Endothelial cell of umbilical vein (primary cell): ENCODE results near the gene SMARCD1. TPM values are rescaled to one million over a fixed set of nuclear protein-coding genes. Genes with fewer than 3 reads are reported as not detected.

Experiments used
- BruUV-seq: library from RNA; stranded (reverse); fragments of 400-500 nt; replicated peaks from 2 replicates; lab custom pipeline; 2021; lab: Mats Ljungman, UMichigan
- CTCF ChIA-PET: fragments of 300-600, 350-600 bp; sonication (Branson Sonifier 250); formaldehyde crosslinking; loops from one replicate; lab custom pipeline; 2021; ENCODE audit warnings: antibody characterized with exemption, inconsistent platforms; lab: Charles Lee
- POLR2A ChIA-PET: fragments of 300-600, 350-600 bp; sonication (Branson Sonifier 250); formaldehyde crosslinking; loops from one replicate; lab custom pipeline; 2021; ENCODE audit warnings: antibody characterized with exemption, inconsistent platforms; lab: Charles Lee
- DNase-seq: peaks from one replicate; pipeline ENCODE4 v3.0.0-alpha.2; 2011; ENCODE audit warnings: low read depth, low spot score
- FAIRE-seq: peaks from 2 replicates; lab custom pipeline; 2011; peaks lifted over from hg19 to GRCh38; lab: Jason Lieb, UNC
- H2AFZ ChIP-seq: 2 replicates; pipeline ENCODE4 v1.6.0; 2012; ENCODE audit warnings: low read depth, low read length, control low read depth, inconsistent platforms
- H3K27ac ChIP-seq: 2 replicates; pipeline ENCODE4 v1.5.1; 2011; ENCODE audit warnings: low read depth, mild to moderate bottlenecking, control low read depth, low read length, moderate library complexity; ENCODE audit not compliant: insufficient read depth
- H3K27me3 ChIP-seq, 2 experiments: 2 replicates each; pipeline versions ENCODE4 v1.6.0 to v1.6.1; 2011; ENCODE audit warnings: low read length in 2 of 2, mixed read lengths in 1 of 2; ENCODE audit not compliant: control insufficient read depth in 2 of 2, insufficient read depth in 2 of 2
- H3K36me3 ChIP-seq, 2 experiments: 2 replicates in 1 of 2; 3 replicates in 1 of 2; pipeline ENCODE4 v1.5.1; 2011; ENCODE audit warnings: low read length in 2 of 2, mild to moderate bottlenecking in 1 of 2, moderate library complexity in 1 of 2; ENCODE audit not compliant: control insufficient read depth in 2 of 2, insufficient read depth in 2 of 2; ENCODE audit errors: extremely low read depth in 1 of 2
- H3K4me1 ChIP-seq: 3 replicates; pipeline ENCODE4 v1.5.1; 2011; ENCODE audit warnings: mild to moderate bottlenecking, low read length; ENCODE audit not compliant: control insufficient read depth, insufficient read depth; ENCODE audit errors: extremely low read depth
- H3K4me2 ChIP-seq: 2 replicates; pipeline ENCODE4 v1.6.1; 2011; ENCODE audit warnings: low read length, control low read depth, mixed read lengths; ENCODE audit not compliant: insufficient read depth
- H3K4me3 ChIP-seq, 3 experiments: fragments of 200-600 bp in 1 of 3; sonication (generic), shearing (Covaris generic) in 1 of 3; replicated peaks in 1 of 3; 2 replicates each; pipeline ENCODE4 v1.5.1; 2011 to 2016; ENCODE audit warnings: control low read depth in 3 of 3, low read length in 3 of 3, mild to moderate bottlenecking in 2 of 3, inconsistent platforms in 1 of 3, low read depth in 1 of 3, moderate library complexity in 1 of 3; ENCODE audit not compliant: insufficient read depth in 1 of 3
- H3K79me2 ChIP-seq: 2 replicates; pipeline ENCODE4 v1.6.0; 2012; ENCODE audit warnings: low read length, inconsistent platforms; ENCODE audit not compliant: control insufficient read depth, insufficient read depth
- H3K9ac ChIP-seq: replicated peaks from 2 replicates; pipeline ENCODE3; 2011; ENCODE audit warnings: low read length, control low read depth; ENCODE audit not compliant: insufficient read depth; ENCODE audit errors: extremely low read depth
- H3K9me1 ChIP-seq: replicated peaks from 3 replicates; pipeline ENCODE4 v1.6.0; 2011; ENCODE audit warnings: mild to moderate bottlenecking, low read length; ENCODE audit not compliant: control insufficient read depth, insufficient read depth; ENCODE audit errors: extremely low read depth
- H3K9me3 ChIP-seq: replicated peaks from 2 replicates; pipeline ENCODE4 v1.5.1; 2012; ENCODE audit warnings: low read length, inconsistent platforms; ENCODE audit not compliant: control insufficient read depth, insufficient read depth
- H4K20me1 ChIP-seq: replicated peaks from 2 replicates; pipeline ENCODE3; 2011; ENCODE audit warnings: mild to moderate bottlenecking, low read length; ENCODE audit not compliant: control insufficient read depth, insufficient read depth; ENCODE audit errors: extremely low read depth
- EZH2 ChIP-seq: IDR thresholded peaks from 2 replicates; pipeline ENCODE4 v1.6.1; 2012; ENCODE audit warnings: borderline replicate concordance, low read depth, mild to moderate bottlenecking, moderate library complexity, low read length, inconsistent platforms; ENCODE audit not compliant: severe bottlenecking
- FOS ChIP-seq: IDR thresholded peaks from 2 replicates; pipeline ENCODE4 v1.6.1; 2011; ENCODE audit warnings: mild to moderate bottlenecking, low read length, moderate library complexity, borderline replicate concordance; ENCODE audit not compliant: insufficient read depth
- GATA2 ChIP-seq: IDR thresholded peaks from 2 replicates; pipeline ENCODE4 v1.7.0; 2011; ENCODE audit warnings: low read depth, mild to moderate bottlenecking, moderate library complexity, mixed read lengths, low read length; ENCODE audit not compliant: insufficient read length, insufficient read depth
- JUN ChIP-seq: IDR thresholded peaks from 2 replicates; pipeline ENCODE4 v1.6.1; 2011; ENCODE audit warnings: borderline replicate concordance, low read depth; ENCODE audit not compliant: insufficient read length, insufficient read depth
- MYC ChIP-seq: IDR thresholded peaks from one replicate; pipeline ENCODE4 v1.6.1; 2011; ENCODE audit warnings: mild to moderate bottlenecking, low read depth, low read length
- POLR2A ChIP-seq: IDR thresholded peaks from 2 replicates; pipeline ENCODE4 v1.6.1; 2012; ENCODE audit warnings: low read depth, mild to moderate bottlenecking, control low read depth, low read length
- POLR2AphosphoS5 ChIP-seq: IDR thresholded peaks from 2 replicates; pipeline ENCODE4 v1.6.1; 2012; ENCODE audit warnings: low read depth, mild to moderate bottlenecking, control low read depth, low read length, moderate library complexity; ENCODE audit not compliant: insufficient read depth
- dilution Hi-C: fragments of 300-500 bp; cut with MboI; formaldehyde crosslinking; loops from one replicate; pipeline ENCODE4 v1.15.0; 2019; ENCODE audit warnings: low sequenced_read_pairs; ENCODE audit not compliant: extremely low pct_ligation_motif_present
- intact Hi-C: fragments of 100-400 bp; cut with micrococcal nuclease; formaldehyde crosslinking; loops from one replicate; pipeline ENCODE4 v1.10.0; 2022
- polyA plus RNA-seq, 4 experiments: library from polyadenylated mRNA; depleted of rRNA in 3 of 4; stranded (reverse) in 3 of 4; unstranded in 1 of 4; fragments of >200 nt; gene quantifications; 2 replicates each; pipeline versions ENCODE4 v1.2.1 to v1.2.3, GENCODE V29; 2011 to 2012; ENCODE audit warnings: missing spikeins in 1 of 4
- total RNA-seq: library from RNA; stranded (reverse); gene quantifications from 2 replicates; pipeline ENCODE4 v1.2.3, GENCODE V29; 2021
- TF ChIP-seq, protein P1 (sequence below), 2 donors: IDR thresholded peaks; 1 replicate in 1 of 2; 2 replicates in 1 of 2; pipeline ENCODE4 v1.5.1; 2011; ENCODE audit warnings: low read length in 2 of 2, mild to moderate bottlenecking in 2 of 2, moderate library complexity in 2 of 2, control low read depth in 1 of 2, inconsistent platforms in 1 of 2, low read depth in 1 of 2; ENCODE audit not compliant: insufficient read depth in 1 of 2; ENCODE audit errors: extremely low read depth in 1 of 2
- TF ChIP-seq, protein P2 (sequence below): IDR thresholded peaks from 2 replicates; pipeline ENCODE4 v1.6.1; 2011; ENCODE audit not compliant: insufficient read depth, insufficient read length

The SMARCD1 gene
- total and polyA plus RNA-seq, 2 donors (not counting 3 experiments of a cell fraction or from before 2014, with no cell fraction given), result 86.6 to 94.2 TPM

- ChIA-PET CTCF (interaction anchor here (0.6 to 5.6 kb wide), 15 partner anchors 9 to 227 kb away, joined by 3 to 89 read pairs (median 8); partner anchors contain the start of genes CERS5, COX14 and GPD1), POLR2A (no interaction called here)
- Histone ChIP-seq H3K9me3 (no peaks in the 10 kb centered on the region), H3K4me2 (peak overlapping the region; percentile 56), H3K27me3 (no peaks in the 10 kb centered on the region), H3K4me1 (peaks cover 35% of the 10 kb centered on the region), H4K20me1 (no peaks in the 10 kb centered on the region), H3K27ac (peak overlapping the region; percentile 44), H3K4me3 (no peak overlapping the region), H2AFZ (no peak overlapping the region), H3K36me3 (peaks cover 25 to 31% of the 10 kb centered on the region in 2 experiments), H3K9me1 (no peaks in the 10 kb centered on the region), H3K79me2 (peaks cover 16% of the 10 kb centered on the region), H3K9ac (no peak overlapping the region)
- no peak for FAIRE-seq
- TF ChIP-seq POLR2AphosphoS5 (no peak), FOS (no peak), MYC (no peak), JUN (no peak), POLR2A (no peak), EZH2 (no peak), GATA2 (no peak)
- TF ChIP-seq, protein P1, sequence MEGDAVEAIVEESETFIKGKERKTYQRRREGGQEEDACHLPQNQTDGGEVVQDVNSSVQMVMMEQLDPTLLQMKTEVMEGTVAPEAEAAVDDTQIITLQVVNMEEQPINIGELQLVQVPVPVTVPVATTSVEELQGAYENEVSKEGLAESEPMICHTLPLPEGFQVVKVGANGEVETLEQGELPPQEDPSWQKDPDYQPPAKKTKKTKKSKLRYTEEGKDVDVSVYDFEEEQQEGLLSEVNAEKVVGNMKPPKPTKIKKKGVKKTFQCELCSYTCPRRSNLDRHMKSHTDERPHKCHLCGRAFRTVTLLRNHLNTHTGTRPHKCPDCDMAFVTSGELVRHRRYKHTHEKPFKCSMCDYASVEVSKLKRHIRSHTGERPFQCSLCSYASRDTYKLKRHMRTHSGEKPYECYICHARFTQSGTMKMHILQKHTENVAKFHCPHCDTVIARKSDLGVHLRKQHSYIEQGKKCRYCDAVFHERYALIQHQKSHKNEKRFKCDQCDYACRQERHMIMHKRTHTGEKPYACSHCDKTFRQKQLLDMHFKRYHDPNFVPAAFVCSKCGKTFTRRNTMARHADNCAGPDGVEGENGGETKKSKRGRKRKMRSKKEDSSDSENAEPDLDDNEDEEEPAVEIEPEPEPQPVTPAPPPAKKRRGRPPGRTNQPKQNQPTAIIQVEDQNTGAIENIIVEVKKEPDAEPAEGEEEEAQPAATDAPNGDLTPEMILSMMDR (IDR thresholded peaks at IDR 0.05; ENCODE audit: extremely low read depth in 1 of 2, insufficient read depth in 1 of 2, low read depth in 1 of 2, low read length in 2 of 2), result no peak
- TF ChIP-seq, protein P2, sequence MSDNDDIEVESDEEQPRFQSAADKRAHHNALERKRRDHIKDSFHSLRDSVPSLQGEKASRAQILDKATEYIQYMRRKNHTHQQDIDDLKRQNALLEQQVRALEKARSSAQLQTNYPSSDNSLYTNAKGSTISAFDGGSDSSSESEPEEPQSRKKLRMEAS, result no peak
- dilution Hi-C loops, result no loop called here
- no TSS peak for BruUV-seq
- no peak for DNase-seq
- intact Hi-C loops, result no loop called here
These were observed 2.0 kb downstream of the SMARCD1 start for GRCh38 chr12:50087151-50087550.
